ENCODE measurements around the gene USP51. TPM values are rescaled to one million over a fixed set of nuclear protein-coding genes. Genes with fewer than 3 reads are reported as not detected.

USP51 gene
- total and polyA plus RNA-seq, 2 of the 13 experiments (the other 11 are each of a cell fraction or from before 2014, with no cell fraction given): not detected

DNA sequence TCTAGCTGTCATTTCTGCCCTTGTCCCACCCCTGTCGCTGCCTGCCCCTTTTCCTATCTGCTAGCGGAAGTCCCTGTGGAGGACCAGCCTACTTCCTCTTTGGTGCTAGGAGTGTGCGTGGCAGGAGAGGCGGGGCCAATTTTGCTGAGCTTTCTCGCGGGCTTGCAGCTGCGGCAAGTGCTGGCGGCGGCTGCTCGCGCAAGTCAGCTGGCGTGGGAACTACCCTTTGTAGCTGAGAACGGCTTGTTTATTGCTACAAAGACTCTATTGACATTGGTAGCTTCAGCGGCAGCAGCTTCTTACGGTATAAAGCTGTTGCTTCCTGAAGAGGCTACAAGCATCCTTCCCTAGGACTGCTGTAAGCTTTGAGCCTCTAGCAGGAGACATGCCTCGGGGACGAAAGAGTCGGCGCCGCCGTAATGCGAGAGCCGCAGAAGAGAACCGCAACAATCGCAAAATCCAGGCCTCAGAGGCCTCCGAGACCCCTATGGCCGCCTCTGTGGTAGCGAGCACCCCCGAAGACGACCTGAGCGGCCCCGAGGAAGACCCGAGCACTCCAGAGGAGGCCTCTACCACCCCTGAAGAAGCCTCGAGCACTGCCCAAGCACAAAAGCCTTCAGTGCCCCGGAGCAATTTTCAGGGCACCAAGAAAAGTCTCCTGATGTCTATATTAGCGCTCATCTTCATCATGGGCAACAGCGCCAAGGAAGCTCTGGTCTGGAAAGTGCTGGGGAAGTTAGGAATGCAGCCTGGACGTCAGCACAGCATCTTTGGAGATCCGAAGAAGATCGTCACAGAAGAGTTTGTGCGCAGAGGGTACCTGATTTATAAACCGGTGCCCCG is 37.4 kb downstream of the USP51 start, which contains the start of gene MAGEH1:
MAGEH1 (plus strand) TSS at position 138 of the 843 bp plus-strand sequence; CDS start at position 386, 248 bp downstream.
- TSS peak; percentile 69 for BruUV-seq (replicated peaks)
- H4K20me1 ChIP-seq (ENCODE audit: insufficient read depth, low read length): no peaks in the 10 kb centered on the region
- no peaks in the 10 kb centered on the region for H3K9me3 ChIP-seq (ENCODE audit: low read length)
- 0% methylated on average over 10 of the region's 43 CpGs for WGBS (ENCODE audit: low lambda C conversion rate)
- intact Hi-C loops (cut with micrococcal nuclease; ENCODE audit: unreplicated experiment) (no loop called here), in situ Hi-C loops (cut with HindIII; ENCODE audit: extremely low pct_ligation_motif_present, low pct_unique_long_range_greater_than_20kb) (no loop called here)
- H3K27me3 ChIP-seq (ENCODE audit: control insufficient read depth in 1 of 2, insufficient read depth in 2 of 2, low read length in 2 of 2): no peaks in the 10 kb centered on the region
- no peaks in the 10 kb centered on the region for H3K79me2 ChIP-seq (ENCODE audit: insufficient read depth, low read length)
- peak within 1 kb of the TSS; percentile 42 for H2AFZ ChIP-seq (ENCODE audit: low read length)
- peak within 1 kb of the TSS; percentile 74 for H3K4me2 ChIP-seq (ENCODE audit: low read depth, low read length)
- no peaks in the 10 kb centered on the region for H3K36me3 ChIP-seq (replicated peaks in 1 of 2; ENCODE audit: control insufficient read depth in 1 of 2, insufficient read depth in 2 of 2, low read length in 2 of 2)
- peak; percentile 98 for ATAC-seq
- H3K4me1 ChIP-seq (ENCODE audit: insufficient read depth, low read length): no peaks in the 10 kb centered on the region
- peak within 1 kb of the TSS; percentile 43; the same call in 1 of the 2 replicates for H3K9ac ChIP-seq (ENCODE audit: insufficient read depth, low read depth, low read length)
- POLR2A ChIA-PET: no interaction called here
- CTCF ChIA-PET (ENCODE audit: low intra/inter-chr PET ratio, low total read pairs): no interaction called here
- FAIRE-seq: peak; percentile 64
- peak; percentile 52 for DNase-seq (ENCODE audit: low spot score)
- H3K4me3 ChIP-seq (replicated peaks in 1 of 3; ENCODE audit: insufficient read depth in 1 of 3, low read depth in 2 of 3, low read length in 3 of 3): peak within 1 kb of the TSS; percentile 49 to 64 (median 62); a peak in 5 of 6 replicates
- H3K27ac ChIP-seq (ENCODE audit: extremely low read length, insufficient read depth, low read length): no peak within 1 kb of the TSS
- TF ChIP-seq XRCC5 (optimal IDR thresholded peaks at IDR 0.05; ENCODE audit: low read length): peak; percentile 31
- TF ChIP-seq, protein P1, sequence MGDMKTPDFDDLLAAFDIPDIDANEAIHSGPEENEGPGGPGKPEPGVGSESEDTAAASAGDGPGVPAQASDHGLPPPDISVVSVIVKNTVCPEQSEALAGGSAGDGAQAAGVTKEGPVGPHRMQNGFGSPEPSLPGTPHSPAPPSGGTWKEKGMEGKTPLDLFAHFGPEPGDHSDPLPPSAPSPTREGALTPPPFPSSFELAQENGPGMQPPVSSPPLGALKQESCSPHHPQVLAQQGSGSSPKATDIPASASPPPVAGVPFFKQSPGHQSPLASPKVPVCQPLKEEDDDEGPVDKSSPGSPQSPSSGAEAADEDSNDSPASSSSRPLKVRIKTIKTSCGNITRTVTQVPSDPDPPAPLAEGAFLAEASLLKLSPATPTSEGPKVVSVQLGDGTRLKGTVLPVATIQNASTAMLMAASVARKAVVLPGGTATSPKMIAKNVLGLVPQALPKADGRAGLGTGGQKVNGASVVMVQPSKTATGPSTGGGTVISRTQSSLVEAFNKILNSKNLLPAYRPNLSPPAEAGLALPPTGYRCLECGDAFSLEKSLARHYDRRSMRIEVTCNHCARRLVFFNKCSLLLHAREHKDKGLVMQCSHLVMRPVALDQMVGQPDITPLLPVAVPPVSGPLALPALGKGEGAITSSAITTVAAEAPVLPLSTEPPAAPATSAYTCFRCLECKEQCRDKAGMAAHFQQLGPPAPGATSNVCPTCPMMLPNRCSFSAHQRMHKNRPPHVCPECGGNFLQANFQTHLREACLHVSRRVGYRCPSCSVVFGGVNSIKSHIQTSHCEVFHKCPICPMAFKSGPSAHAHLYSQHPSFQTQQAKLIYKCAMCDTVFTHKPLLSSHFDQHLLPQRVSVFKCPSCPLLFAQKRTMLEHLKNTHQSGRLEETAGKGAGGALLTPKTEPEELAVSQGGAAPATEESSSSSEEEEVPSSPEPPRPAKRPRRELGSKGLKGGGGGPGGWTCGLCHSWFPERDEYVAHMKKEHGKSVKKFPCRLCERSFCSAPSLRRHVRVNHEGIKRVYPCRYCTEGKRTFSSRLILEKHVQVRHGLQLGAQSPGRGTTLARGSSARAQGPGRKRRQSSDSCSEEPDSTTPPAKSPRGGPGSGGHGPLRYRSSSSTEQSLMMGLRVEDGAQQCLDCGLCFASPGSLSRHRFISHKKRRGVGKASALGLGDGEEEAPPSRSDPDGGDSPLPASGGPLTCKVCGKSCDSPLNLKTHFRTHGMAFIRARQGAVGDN (CRISPR knock-in tag; IDR thresholded peaks at IDR 0.05): peak; percentile 56
- TF ChIP-seq RXRA (CRISPR knock-in tag; IDR thresholded peaks at IDR 0.05): no peak
- TF ChIP-seq SALL1 (CRISPR knock-in tag; IDR thresholded peaks at IDR 0.05): 0 out of 2 replicates have a peak, but pooled peaks have one; percentile 35
- TF ChIP-seq ZNF777 (CRISPR knock-in tag; IDR thresholded peaks at IDR 0.05): peak; percentile 21; the same call in 1 of the 2 replicates
- TF ChIP-seq MTA1 (CRISPR knock-in tag; IDR thresholded peaks at IDR 0.05; ENCODE audit: borderline replicate concordance): no peak
- TF ChIP-seq ZMYM4 (CRISPR knock-in tag; IDR thresholded peaks at IDR 0.05): peak; percentile 48; the same call in 1 of the 2 replicates
- no peak for TF ChIP-seq ZNF383 (CRISPR knock-in tag; IDR thresholded peaks at IDR 0.05; ENCODE audit: borderline replicate concordance)
- TF ChIP-seq ZNF577 (CRISPR knock-in tag; IDR thresholded peaks at IDR 0.05; ENCODE audit: borderline replicate concordance, low read depth): no peak
- TF ChIP-seq THYN1 (CRISPR knock-in tag; IDR thresholded peaks at IDR 0.05; ENCODE audit: borderline replicate concordance, low read depth): no peak
- TF ChIP-seq PHF8 (CRISPR knock-in tag; IDR thresholded peaks at IDR 0.05): peak; percentile 33; the same call in 1 of the 2 replicates
- TF ChIP-seq ZNF549 (CRISPR knock-in tag; IDR thresholded peaks at IDR 0.05): no peak
- peak; percentile 69 for TF ChIP-seq ELF1 (CRISPR knock-in tag; IDR thresholded peaks at IDR 0.05)
- 0 out of 2 replicates have a peak, but pooled peaks have one; percentile 22 for TF ChIP-seq SAP130 (CRISPR knock-in tag; IDR thresholded peaks at IDR 0.05; ENCODE audit: low read depth)
- no peak for TF ChIP-seq YY1 (IDR thresholded peaks at IDR 0.05; ENCODE audit: insufficient read depth, insufficient replicate concordance, low read depth, low read length)
- 0 out of 2 replicates have a peak, but pooled peaks have one; percentile 36 for TF ChIP-seq POLR2G (IDR thresholded peaks at IDR 0.05; ENCODE audit: low read depth, low read length)
- TF ChIP-seq, protein P2, sequence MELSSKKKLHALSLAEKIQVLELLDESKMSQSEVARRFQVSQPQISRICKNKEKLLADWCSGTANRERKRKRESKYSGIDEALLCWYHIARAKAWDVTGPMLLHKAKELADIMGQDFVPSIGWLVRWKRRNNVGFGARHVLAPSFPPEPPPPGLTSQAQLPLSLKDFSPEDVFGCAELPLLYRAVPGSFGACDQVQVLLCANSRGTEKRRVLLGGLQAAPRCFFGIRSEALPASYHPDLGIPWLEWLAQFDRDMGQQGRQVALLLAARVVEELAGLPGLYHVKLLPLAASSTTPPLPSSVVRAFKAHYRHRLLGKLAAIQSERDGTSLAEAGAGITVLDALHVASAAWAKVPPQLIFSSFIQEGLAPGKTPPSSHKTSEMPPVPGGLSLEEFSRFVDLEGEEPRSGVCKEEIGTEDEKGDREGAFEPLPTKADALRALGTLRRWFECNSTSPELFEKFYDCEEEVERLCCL (CRISPR knock-in tag; IDR thresholded peaks at IDR 0.05; ENCODE audit: borderline replicate concordance): no peak

All from HepG2 (cell line).